Measurements from ENCODE around the gene CYP4F22. TPM values are rescaled to one million over a fixed set of nuclear protein-coding genes. Genes with fewer than 3 reads are reported as not detected.

The CYP4F22 gene
- total RNA-seq, 1 experiment from 2014 or later = not detected

DNA sequence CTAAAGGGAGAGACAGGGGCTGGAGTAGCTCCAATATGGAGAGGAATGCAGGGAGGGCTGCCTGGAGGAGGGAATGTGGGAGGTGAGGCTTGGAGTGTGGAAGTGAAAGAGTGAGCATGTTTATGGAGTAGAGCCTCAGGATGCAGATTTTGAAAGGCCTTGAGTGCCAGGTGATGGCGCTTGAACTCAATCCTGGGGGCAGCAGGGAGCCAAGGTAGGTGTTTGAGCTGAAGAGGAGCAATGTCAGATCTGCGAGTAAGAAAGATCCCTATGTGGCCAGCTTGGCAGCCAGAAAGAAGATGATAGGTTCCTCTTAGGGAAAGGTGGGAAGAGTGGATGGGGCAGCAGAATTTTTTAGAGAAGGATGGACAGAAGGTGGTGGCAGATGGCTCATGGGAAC is 40.3 kb downstream of the CYP4F22 start:
- no peak overlapping the region for H3K14ac ChIP-seq (ENCODE audit: insufficient read depth, low read length)
- Mint-ChIP-seq H3K9me3 (peaks cover 33 to 80% of the 10 kb centered on the region in 2 experiments), H3K36me3 (ENCODE audit: insufficient read depth in 1 of 3, low read depth in 3 of 3) (peaks cover 0 to 22% (median 2%) of the 10 kb centered on the region in 3 experiments; a peak in 3 of 7 replicates), H3K27me3 (ENCODE audit: low read depth) (peaks cover 7% of the 10 kb centered on the region), H3K27ac (no peak overlapping the region), H3K4me3 (peak overlapping the region in 1 of 2 experiments; percentile 52; a peak in 2 of 5 replicates), H3K4me1 (no peaks in the 10 kb centered on the region)
- no peak overlapping the region for H2BK15ac ChIP-seq (ENCODE audit: low read depth, low read length)
- no peaks in the 10 kb centered on the region for H3K79me2 ChIP-seq (ENCODE audit: insufficient read depth, low read length)
- DNase-seq = no peak
- H2AFZ ChIP-seq (ENCODE audit: low read length) = no peak overlapping the region
- H2BK120ac ChIP-seq (ENCODE audit: low read depth, low read length, poor library complexity, severe bottlenecking) = no peak overlapping the region
- no peak overlapping the region for H2BK20ac ChIP-seq (ENCODE audit: low read depth, low read length, poor library complexity, severe bottlenecking)
- H4K91ac ChIP-seq (ENCODE audit: insufficient read length, low read depth, low read length) = no peak overlapping the region
- no peak overlapping the region for H3K9ac ChIP-seq (ENCODE audit: extremely low read depth, insufficient read length, low read length)
- H3T11ph ChIP-seq (ENCODE audit: low read length) = no peak overlapping the region
- no peak overlapping the region for H3K27ac ChIP-seq (ENCODE audit: insufficient read length, low read depth, low read length)
- no peaks in the 10 kb centered on the region for H4K20me1 ChIP-seq (ENCODE audit: control insufficient read depth, insufficient read depth, insufficient read length)
- no peaks in the 10 kb centered on the region for H3K27me3 ChIP-seq (ENCODE audit: insufficient read depth, low read length)
- no peaks in the 10 kb centered on the region for H3K23me2 ChIP-seq (ENCODE audit: insufficient read length, low read depth, low read length, poor library complexity, severe bottlenecking)
- no peaks in the 10 kb centered on the region for H3K79me1 ChIP-seq (ENCODE audit: insufficient read depth, low read depth, low read length, poor library complexity, severe bottlenecking)
- no peak overlapping the region for H4K5ac ChIP-seq (ENCODE audit: insufficient read length, low read depth, low read length)
- H2BK12ac ChIP-seq (ENCODE audit: insufficient read length, low read depth, low read length) = no peak overlapping the region
- H3K4me2 ChIP-seq (ENCODE audit: insufficient read depth, insufficient read length, low read length) = no peak overlapping the region
- TF ChIP-seq, protein P1, sequence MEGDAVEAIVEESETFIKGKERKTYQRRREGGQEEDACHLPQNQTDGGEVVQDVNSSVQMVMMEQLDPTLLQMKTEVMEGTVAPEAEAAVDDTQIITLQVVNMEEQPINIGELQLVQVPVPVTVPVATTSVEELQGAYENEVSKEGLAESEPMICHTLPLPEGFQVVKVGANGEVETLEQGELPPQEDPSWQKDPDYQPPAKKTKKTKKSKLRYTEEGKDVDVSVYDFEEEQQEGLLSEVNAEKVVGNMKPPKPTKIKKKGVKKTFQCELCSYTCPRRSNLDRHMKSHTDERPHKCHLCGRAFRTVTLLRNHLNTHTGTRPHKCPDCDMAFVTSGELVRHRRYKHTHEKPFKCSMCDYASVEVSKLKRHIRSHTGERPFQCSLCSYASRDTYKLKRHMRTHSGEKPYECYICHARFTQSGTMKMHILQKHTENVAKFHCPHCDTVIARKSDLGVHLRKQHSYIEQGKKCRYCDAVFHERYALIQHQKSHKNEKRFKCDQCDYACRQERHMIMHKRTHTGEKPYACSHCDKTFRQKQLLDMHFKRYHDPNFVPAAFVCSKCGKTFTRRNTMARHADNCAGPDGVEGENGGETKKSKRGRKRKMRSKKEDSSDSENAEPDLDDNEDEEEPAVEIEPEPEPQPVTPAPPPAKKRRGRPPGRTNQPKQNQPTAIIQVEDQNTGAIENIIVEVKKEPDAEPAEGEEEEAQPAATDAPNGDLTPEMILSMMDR (conservative IDR thresholded peaks at IDR 0.05) = no peak
- H3K56ac ChIP-seq (ENCODE audit: insufficient read length, low read depth, low read length) = no peak overlapping the region
- H2BK5ac ChIP-seq (ENCODE audit: insufficient read length, low read length) = no peak overlapping the region
- H3K4me1 ChIP-seq (ENCODE audit: insufficient read depth, low read length) = no peaks in the 10 kb centered on the region
- no peak overlapping the region for H2AK5ac ChIP-seq (ENCODE audit: insufficient read length, low read length)
- H3K18ac ChIP-seq (ENCODE audit: insufficient read length, low read depth, low read length) = no peak overlapping the region
- no peak overlapping the region for H4K8ac ChIP-seq (replicated peaks; ENCODE audit: insufficient read length, low read depth, low read length)
- H3K4ac ChIP-seq (ENCODE audit: low read depth, low read length) = no peak overlapping the region
- H3K9me3 ChIP-seq (ENCODE audit: control insufficient read depth, low read depth, low read length) = peaks cover 8% of the 10 kb centered on the region
- no peak overlapping the region for H3K23ac ChIP-seq (ENCODE audit: insufficient read length, low read depth, low read length)
- WGBS (ENCODE audit: extremely low coverage, insufficient read length, low lambda C conversion rate) = no CpG with 5 or more reads among the region's 2 CpGs
